Measurements from ENCODE around the gene OR52I1.

The OR52I1 gene

GRCh38 chr11:4615856-4616444 is 22.1 kb downstream of the OR52I1 start:
- DNase-seq: no peak

GRCh38 chr11:4619514-4619913 is 25.7 kb downstream of the OR52I1 start:
- no peak for DNase-seq

- DNase-seq: peak; percentile 46
These were observed 32.6 kb downstream of the OR52I1 start for GRCh38 chr11:4626207-4627099.

GRCh38 chr11:4636136-4636535 is 42.3 kb downstream of the OR52I1 start:
- DNase-seq: no peak

GRCh38 chr11:4636962-4637661 is 43.3 kb downstream of the OR52I1 start, which contains the start of gene OR51D1:
Gene OR51D1 (plus strand): TSS chr11:4637477. CDS start chr11:4639791, 2,314 bp downstream.
- peak; percentile 71 for DNase-seq

GRCh38 chr11:4637662-4638047 is 43.8 kb downstream of the OR52I1 start:
- DNase-seq: no peak

GRCh38 chr11:4639931-4640330 is 46.1 kb downstream of the OR52I1 start:
- DNase-seq: no peak

GRCh38 chr11:4641501-4641900 is 47.7 kb downstream of the OR52I1 start:
- no peak for DNase-seq

- DNase-seq: no peak
These were observed 48.2 kb downstream of the OR52I1 start for GRCh38 chr11:4642043-4642442.

- DNase-seq: no peak
These were observed 49.2 kb downstream of the OR52I1 start for GRCh38 chr11:4643076-4643475.

GRCh38 chr11:4643682-4644081 is 49.8 kb downstream of the OR52I1 start, which contains the start of gene OR51E1:
Gene OR51E1 (plus strand): TSS chr11:4643982. CDS start chr11:4652527, 8,545 bp downstream.
- DNase-seq: no peak

GRCh38 chr11:4644233-4644632 is 50.4 kb downstream of the OR52I1 start:
- no peak for DNase-seq

Measured in CD4-positive, alpha-beta T cell treated with Interleukin-17A for 4 hours (primary cell).